Gastroesophageal sphincter (tissue), 3 donors: ENCODE results near the gene GLRX2.

Source experiments
- POLR2A ChIP-seq, 2 donors: fragments of 450-650 bp; IDR thresholded peaks; one replicate each; pipeline ENCODE4 v1.6.1; 2017; ENCODE audit warnings: antibody characterized with exemption in 2 of 2, mild to moderate bottlenecking in 2 of 2, moderate library complexity in 1 of 2
- POLR2AphosphoS5 ChIP-seq: sonication (generic); formaldehyde crosslinking; IDR thresholded peaks from one replicate; pipeline ENCODE4 v1.6.1; 2017; ENCODE audit warnings: antibody characterized with exemption
- TF ChIP-seq, protein P1 (sequence below), 4 experiments: fragments of 200-600 bp in 2 of 4; fragments of 450-650 bp in 2 of 4; sonication (generic) in 1 of 4; IDR thresholded peaks; one replicate each; pipeline ENCODE4 v1.5.1; 2017 to 2019; ENCODE audit warnings: antibody characterized with exemption in 4 of 4, mild to moderate bottlenecking in 2 of 4, moderate library complexity in 2 of 4

DNA sequence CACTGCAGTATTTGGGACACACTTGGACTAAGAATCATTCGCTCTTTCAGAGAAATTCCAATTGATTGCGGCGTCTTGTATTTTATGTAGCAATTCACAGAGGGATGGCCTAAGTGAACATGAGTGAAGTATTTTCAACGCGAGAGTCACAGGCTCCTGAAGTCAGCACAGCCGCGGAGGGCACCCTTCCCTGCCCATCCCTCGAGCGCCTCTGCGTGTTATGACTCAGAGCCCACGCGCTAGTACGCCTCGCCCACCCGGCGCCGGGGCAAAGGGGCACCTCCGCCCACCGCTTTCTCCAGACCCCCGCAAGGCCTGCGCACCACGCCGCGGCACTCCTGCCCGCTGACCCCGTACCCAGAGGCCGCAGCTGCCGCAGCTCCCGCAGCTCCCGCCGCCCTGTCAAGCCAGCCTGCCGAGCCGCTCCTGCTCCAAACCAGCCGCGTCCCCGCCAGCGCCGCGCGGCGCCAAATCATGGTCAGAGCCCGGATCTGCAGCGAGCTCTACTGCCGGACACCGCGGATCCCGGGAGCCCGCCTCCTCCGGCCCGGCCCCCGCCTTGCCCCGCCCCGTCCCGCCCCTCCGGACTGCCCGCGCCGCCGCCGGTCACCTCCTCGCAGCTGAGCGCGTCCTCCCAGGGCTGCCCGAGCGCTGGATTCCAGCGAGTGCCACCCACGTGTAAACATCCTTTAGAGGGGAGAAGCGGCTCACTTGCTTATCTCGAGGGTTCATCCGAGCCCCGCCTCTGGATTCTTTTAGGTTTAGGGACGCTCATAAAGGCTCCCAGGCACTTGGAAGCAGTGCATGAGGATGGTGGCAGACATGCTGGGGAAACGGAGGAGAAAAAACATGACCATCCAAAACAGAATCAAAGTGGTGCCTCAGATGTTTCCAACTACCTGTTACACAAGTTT, at the start of gene GLRX2:
- TF ChIP-seq, protein P1, sequence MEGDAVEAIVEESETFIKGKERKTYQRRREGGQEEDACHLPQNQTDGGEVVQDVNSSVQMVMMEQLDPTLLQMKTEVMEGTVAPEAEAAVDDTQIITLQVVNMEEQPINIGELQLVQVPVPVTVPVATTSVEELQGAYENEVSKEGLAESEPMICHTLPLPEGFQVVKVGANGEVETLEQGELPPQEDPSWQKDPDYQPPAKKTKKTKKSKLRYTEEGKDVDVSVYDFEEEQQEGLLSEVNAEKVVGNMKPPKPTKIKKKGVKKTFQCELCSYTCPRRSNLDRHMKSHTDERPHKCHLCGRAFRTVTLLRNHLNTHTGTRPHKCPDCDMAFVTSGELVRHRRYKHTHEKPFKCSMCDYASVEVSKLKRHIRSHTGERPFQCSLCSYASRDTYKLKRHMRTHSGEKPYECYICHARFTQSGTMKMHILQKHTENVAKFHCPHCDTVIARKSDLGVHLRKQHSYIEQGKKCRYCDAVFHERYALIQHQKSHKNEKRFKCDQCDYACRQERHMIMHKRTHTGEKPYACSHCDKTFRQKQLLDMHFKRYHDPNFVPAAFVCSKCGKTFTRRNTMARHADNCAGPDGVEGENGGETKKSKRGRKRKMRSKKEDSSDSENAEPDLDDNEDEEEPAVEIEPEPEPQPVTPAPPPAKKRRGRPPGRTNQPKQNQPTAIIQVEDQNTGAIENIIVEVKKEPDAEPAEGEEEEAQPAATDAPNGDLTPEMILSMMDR (IDR thresholded peaks at IDR 0.05) = peak in 2 of 4 experiments; percentile 1 to 49
- peak; percentile 63 for TF ChIP-seq POLR2AphosphoS5
- TF ChIP-seq POLR2A (IDR thresholded peaks at IDR 0.05) = peak; percentile 83 to 84
